Ovary (tissue), 9 donors: ENCODE data around the gene ARID1B. TPM values are rescaled to one million over a fixed set of nuclear protein-coding genes. Genes with fewer than 3 reads are reported as not detected.

Experiments
- DNase-seq, 5 donors: peaks; one replicate each; pipeline ENCODE4 v3.0.0-alpha.2; 2019 to 2020
- H3K27ac ChIP-seq, 2 donors: fragments of 200-600 bp; one replicate each; pipeline versions ENCODE4 v1.5.1 to v1.8.0; 2019 to 2022
- H3K27me3 ChIP-seq: fragments of 200-600 bp; one replicate; pipeline ENCODE4 v1.8.0; 2022
- H3K36me3 ChIP-seq: fragments of 200-600 bp; sonication (generic); one replicate; pipeline ENCODE4 v1.5.1; 2019
- H3K4me1 ChIP-seq: one replicate; pipeline ENCODE4 v1.8.1; 2013; ENCODE audit warnings: mild to moderate bottlenecking, moderate library complexity; ENCODE audit not compliant: insufficient read depth
- H3K4me3 ChIP-seq: fragments of 200-600 bp; sonication (generic); one replicate; pipeline ENCODE4 v1.5.1; 2017
- H3K9me3 ChIP-seq, 2 donors: fragments of 200-600 bp in 1 of 2; sonication (generic) in 1 of 2; one replicate each; pipeline versions ENCODE4 v1.5.1 to v1.8.1; 2013 to 2019; ENCODE audit warnings: mild to moderate bottlenecking in 1 of 2, moderate library complexity in 1 of 2
- EP300 ChIP-seq: sonication (generic); formaldehyde crosslinking; IDR thresholded peaks from one replicate; pipeline ENCODE4 v1.6.1; 2017; ENCODE audit warnings: antibody characterized with exemption
- POLR2A ChIP-seq: fragments of 450-650 bp; IDR thresholded peaks from one replicate; pipeline ENCODE4 v1.6.1; 2017; ENCODE audit warnings: antibody characterized with exemption, mild to moderate bottlenecking, moderate library complexity
- whole genome bisulfite sequencing, 3 donors: extraction: QIAGEN DNeasy Blood & Tissue Kit in 1 of 3; methylation state at CpG; one replicate each; pipeline versions ENCODE4 v1.1.5 to v1.1.7; 2013 to 2017; 5-methylcytosine and 5-hydroxymethylcytosine counted together
- intact Hi-C, 4 donors: fragments of 100-400 bp; cut with DNase I; formaldehyde crosslinking; loops; one replicate each; pipeline versions ENCODE4 v1.11.0 to v1.15.1; 2022 to 2023
- polyA plus RNA-seq, 2 donors: library from polyadenylated mRNA; stranded (reverse); fragments of 200-250 nt in 1 of 2; fragments of 350-450 nt in 1 of 2; fragmentation: Illumina TruSeq in 1 of 2; extraction: RNeasy Lipid Tissue Mini Kit (QIAGEN cat#74804) in 1 of 2; gene quantifications; one replicate each; pipeline ENCODE4 v1.2.3, GENCODE V29; 2013 to 2014
- total RNA-seq, 7 donors: library from RNA; depleted of rRNA in 2 of 7; stranded (reverse); fragments of >200 nt in 2 of 7; fragmentation: NEBNext Ultra II Directional in 3 of 7; extraction: Animal tissue kit (Norgen Biotek cat#: 25700) in 3 of 7; gene quantifications; one replicate each; pipeline versions ENCODE4 v1.1.0 to v1.2.4, GENCODE V29; 2016 to 2023
- TF ChIP-seq, protein P1 (sequence below), 3 donors: fragments of 450-650 bp in 2 of 3; fragments of 200-600 bp in 1 of 3; IDR thresholded peaks; one replicate each; pipeline versions ENCODE4 v1.5.1 to v1.8.0; 2016 to 2022; ENCODE audit warnings: antibody characterized with exemption in 3 of 3, mild to moderate bottlenecking in 1 of 3
- donor health status: DM: no; HTN: no; CAD: no; lungs with moderate emphysema.
- donor health status: DM: no; HTN: no; CAD: no.
- donor health status: Bipolar disorder and iron deficiency.
- donor health status: DM: yes; HTN: yes; CAD: no.
- donor health status: DM: no; HTN: no; CAD: no.
- donor health status: DM: yes; HTN: yes; CAD: no.

ARID1B gene
- total and polyA plus RNA-seq, 9 donors: 33.2 to 144 (median 105) TPM

DNA sequence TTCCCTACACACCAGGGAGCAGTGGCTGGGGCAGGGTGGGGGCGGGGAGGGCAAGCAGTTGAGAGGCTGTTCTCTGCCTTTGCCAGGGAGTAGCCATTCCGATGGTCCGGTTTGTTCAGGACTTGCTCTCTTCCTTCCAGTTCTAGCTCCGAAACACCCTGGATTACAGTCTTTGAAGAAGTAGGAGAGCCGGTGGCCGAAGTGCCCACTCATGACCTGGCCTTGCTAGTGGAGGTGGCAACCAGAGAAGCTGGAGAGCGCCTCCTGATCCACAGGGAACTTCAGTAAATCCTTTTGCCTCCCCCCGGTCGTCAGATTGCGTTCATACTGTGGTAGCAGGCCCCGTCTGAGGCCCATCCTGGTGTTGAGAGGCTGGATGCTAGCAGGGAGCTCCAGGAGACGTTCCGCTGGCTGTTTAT lies 92.8 kb downstream of the ARID1B start:
- DNase-seq: no peak
- intact Hi-C loops: no loop called here
- no peak overlapping the region for H3K27ac ChIP-seq

DNA sequence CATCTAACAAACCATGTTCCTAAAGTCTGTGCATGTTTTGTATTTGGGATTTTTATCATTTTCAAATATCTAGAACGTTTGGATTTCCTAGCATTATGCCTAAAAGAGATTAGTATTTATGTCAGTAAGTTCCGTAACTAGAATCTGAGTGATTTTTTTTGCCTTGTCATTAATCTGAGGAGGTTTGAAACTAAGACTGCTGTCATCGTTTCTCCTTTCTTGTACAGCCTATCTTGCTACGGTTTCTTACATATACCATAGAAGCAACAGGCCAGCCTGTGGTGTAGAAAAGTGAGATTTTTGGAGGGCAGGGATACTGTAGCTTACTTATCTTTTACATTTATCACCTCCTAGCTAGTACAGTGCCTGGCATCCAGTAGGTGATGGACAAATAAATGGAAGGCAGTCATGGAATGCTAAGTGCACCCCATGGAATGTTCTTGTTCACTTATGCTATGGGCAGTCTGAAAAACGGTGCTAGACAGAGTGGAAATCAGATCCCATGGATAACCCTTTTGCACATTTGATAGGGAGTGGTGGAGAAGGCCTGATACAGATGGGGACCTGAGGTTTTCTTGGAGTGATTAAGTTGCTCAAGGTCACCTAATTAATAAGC lies 93.9 kb downstream of the ARID1B start:
- intact Hi-C loops: no loop called here
- TF ChIP-seq EP300: no peak
- H3K4me3 ChIP-seq: no peak overlapping the region
- no peaks in the 10 kb centered on the region for H3K36me3 ChIP-seq
- 74 to 77% (median 77%) methylated on average over 5 of the region's 5 CpGs for WGBS, 3 donors
- no peak overlapping the region for H3K27ac ChIP-seq
- DNase-seq: no peak
- no peaks in the 10 kb centered on the region for H3K9me3 ChIP-seq
- H3K4me1 ChIP-seq: peaks cover 13% of the 10 kb centered on the region
- no peaks in the 10 kb centered on the region for H3K27me3 ChIP-seq

More for the DNA sequence above, 92.8 kb downstream of the ARID1B start:
- TF ChIP-seq POLR2A: no peak
- TF ChIP-seq, protein P1, sequence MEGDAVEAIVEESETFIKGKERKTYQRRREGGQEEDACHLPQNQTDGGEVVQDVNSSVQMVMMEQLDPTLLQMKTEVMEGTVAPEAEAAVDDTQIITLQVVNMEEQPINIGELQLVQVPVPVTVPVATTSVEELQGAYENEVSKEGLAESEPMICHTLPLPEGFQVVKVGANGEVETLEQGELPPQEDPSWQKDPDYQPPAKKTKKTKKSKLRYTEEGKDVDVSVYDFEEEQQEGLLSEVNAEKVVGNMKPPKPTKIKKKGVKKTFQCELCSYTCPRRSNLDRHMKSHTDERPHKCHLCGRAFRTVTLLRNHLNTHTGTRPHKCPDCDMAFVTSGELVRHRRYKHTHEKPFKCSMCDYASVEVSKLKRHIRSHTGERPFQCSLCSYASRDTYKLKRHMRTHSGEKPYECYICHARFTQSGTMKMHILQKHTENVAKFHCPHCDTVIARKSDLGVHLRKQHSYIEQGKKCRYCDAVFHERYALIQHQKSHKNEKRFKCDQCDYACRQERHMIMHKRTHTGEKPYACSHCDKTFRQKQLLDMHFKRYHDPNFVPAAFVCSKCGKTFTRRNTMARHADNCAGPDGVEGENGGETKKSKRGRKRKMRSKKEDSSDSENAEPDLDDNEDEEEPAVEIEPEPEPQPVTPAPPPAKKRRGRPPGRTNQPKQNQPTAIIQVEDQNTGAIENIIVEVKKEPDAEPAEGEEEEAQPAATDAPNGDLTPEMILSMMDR (IDR thresholded peaks at IDR 0.05): no peak
- no peak for TF ChIP-seq EP300
- no peaks in the 10 kb centered on the region for H3K9me3 ChIP-seq
- H3K27me3 ChIP-seq: no peaks in the 10 kb centered on the region
- no peak overlapping the region for H3K4me3 ChIP-seq
- 83 to 87% (median 85%) methylated on average over 13 of the region's 13 CpGs for WGBS, 3 donors
- H3K36me3 ChIP-seq: no peaks in the 10 kb centered on the region
- peaks cover 13% of the 10 kb centered on the region for H3K4me1 ChIP-seq

DNA sequence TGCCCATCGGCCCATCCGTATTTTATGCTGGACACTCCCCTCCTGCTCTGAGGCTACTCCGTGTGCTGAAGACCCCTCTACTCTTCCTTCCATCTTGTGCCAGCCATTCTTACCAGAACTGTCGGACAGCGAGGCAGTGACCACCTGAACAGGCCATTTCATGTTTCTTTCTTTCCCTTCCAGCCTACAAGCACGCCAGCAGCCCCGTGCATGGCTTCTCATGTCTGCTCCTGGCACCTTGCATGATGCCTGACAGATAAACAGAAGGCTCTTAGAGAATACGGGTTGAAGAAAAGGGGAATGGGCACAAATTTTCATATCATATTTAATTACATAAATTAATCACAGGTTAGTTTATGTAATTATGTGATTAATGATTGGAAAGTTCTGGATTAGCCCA lies 95.7 kb downstream of the ARID1B start:
- H3K4me3 ChIP-seq: no peak overlapping the region
- 92 to 96% (median 95%) methylated on average over 8 of the region's 8 CpGs for WGBS, 3 donors
- no peak overlapping the region for H3K27ac ChIP-seq
- H3K36me3 ChIP-seq: no peaks in the 10 kb centered on the region
- peaks cover 13% of the 10 kb centered on the region for H3K4me1 ChIP-seq
- no peak for DNase-seq
- H3K27me3 ChIP-seq: no peaks in the 10 kb centered on the region
- no peaks in the 10 kb centered on the region for H3K9me3 ChIP-seq
- intact Hi-C loops: no loop called here
- TF ChIP-seq EP300: no peak
- TF ChIP-seq, protein P1 (IDR thresholded peaks at IDR 0.05): no peak
- TF ChIP-seq POLR2A: no peak

DNA sequence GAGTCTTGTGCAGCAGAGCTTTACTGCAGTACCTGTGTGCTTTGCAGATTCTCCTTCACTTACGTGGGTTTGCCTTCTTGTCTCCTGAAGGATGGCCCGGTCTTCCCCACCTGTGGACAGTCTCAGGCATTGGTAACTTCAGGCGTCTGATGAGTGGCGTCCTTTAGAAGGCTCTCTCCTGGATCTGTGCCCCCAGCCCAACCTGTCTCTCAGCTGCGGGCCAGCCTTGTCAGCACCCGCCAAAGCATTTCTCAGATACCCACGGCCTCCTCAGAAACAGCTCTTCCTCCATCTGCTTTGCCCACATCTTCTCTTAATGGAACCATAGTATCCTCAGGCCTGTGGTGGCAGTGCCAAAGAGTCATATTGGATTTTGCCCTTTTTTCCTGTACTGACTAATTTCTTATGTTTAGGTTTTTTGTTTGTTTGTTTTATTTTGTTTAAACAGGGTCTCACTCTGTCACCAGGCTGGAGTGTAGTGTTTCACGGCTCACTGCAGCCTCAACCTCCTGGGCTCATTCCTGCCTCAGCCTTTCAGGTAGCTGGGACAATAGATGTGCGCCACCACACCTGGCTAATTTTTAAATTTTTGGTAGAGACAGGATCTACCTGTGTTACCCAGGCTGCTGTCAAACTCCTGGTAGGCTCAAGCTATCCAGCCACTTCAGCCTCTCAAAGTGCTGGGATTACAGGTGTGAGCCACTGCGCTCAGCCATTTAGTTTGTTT lies 96.6 kb downstream of the ARID1B start:
- peaks cover 14% of the 10 kb centered on the region for H3K4me1 ChIP-seq
- H3K27ac ChIP-seq: no peak overlapping the region
- no peaks in the 10 kb centered on the region for H3K36me3 ChIP-seq
- H3K27me3 ChIP-seq: no peaks in the 10 kb centered on the region
- DNase-seq: no peak
- H3K4me3 ChIP-seq: no peak overlapping the region
- TF ChIP-seq EP300 (no peak), POLR2A (no peak)
- TF ChIP-seq, protein P1 (IDR thresholded peaks at IDR 0.05): no peak
- intact Hi-C loops: no loop called here
- 92 to 96% (median 95%) methylated on average over 10 of the region's 10 CpGs for WGBS, 3 donors
- H3K9me3 ChIP-seq: no peaks in the 10 kb centered on the region

DNA sequence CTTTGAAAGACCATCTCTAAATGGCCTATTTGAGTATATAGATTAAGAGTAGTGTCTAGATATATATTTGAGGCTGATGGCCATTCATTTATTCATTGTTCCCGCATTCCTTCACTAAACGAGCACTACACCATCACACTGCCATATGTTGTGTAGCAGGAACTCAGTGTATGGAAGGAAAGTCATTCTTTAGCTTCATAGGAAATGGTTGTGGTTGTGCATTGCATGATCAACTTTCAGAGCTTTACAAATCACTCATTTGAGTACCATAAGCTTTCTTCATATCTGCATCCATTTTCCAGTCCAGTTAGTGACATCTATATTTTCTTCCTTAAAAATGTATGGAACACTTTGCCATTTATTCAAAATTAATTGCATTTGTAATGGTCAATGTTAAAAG lies 97.9 kb downstream of the ARID1B start:
- Histone ChIP-seq H3K9me3 (no peaks in the 10 kb centered on the region), H3K27ac (no peak overlapping the region), H3K4me1 (peaks cover 19% of the 10 kb centered on the region), H3K36me3 (no peaks in the 10 kb centered on the region), H3K27me3 (no peaks in the 10 kb centered on the region), H3K4me3 (no peak overlapping the region)
- 92 to 96% (median 95%) methylated on average over 2 of the region's 2 CpGs for WGBS, 3 donors
- intact Hi-C loops: no loop called here
- no peak for DNase-seq
- TF ChIP-seq, protein P1 (IDR thresholded peaks at IDR 0.05): no peak
- TF ChIP-seq POLR2A (no peak), EP300 (no peak)
